HCT116 (cell line): ENCODE data around the gene MPZ. TPM values are rescaled to one million over a fixed set of nuclear protein-coding genes. Genes with fewer than 3 reads are reported as not detected.

Source experiments
- ATAC-seq: fragments of 200-7000 bp; cut with Tn5 transposase; 2 replicates; pipeline ENCODE4 v1.9.1; 2020; ENCODE audit warnings: mild to moderate bottlenecking, moderate library complexity
- BruUV-seq: library from RNA; stranded (reverse); fragments of 400-500 nt; replicated peaks from 2 replicates; lab custom pipeline; 2021; lab: Mats Ljungman, UMichigan
- CTCF ChIA-PET: fragments of 300-600 bp; sonication (Branson Sonifier 250); formaldehyde crosslinking; loops from one replicate; lab custom pipeline; 2021; ENCODE audit warnings: antibody characterized with exemption; lab: Charles Lee
- POLR2A ChIA-PET: fragments of 300-600, 350-600 bp; sonication (Branson Sonifier 250); formaldehyde crosslinking; loops from one replicate; lab custom pipeline; 2021; ENCODE audit warnings: antibody characterized with exemption; lab: Charles Lee
- RAD21 ChIA-PET, 2 experiments: fragments of 300-600 bp; sonication (Branson Sonifier 250); formaldehyde crosslinking; loops; one replicate each; lab custom pipeline; 2023; ENCODE audit warnings: low total read pairs in 2 of 2; ENCODE audit not compliant: uncharacterized antibody in 2 of 2, unreplicated experiment in 2 of 2, low non-redundant PET in 1 of 2; lab: Charles Lee
- DNase-seq: peaks from one replicate; pipeline ENCODE4 v3.0.0-alpha.2; 2010; ENCODE audit warnings: low read depth, low spot score
- H2AFZ ChIP-seq: fragments of 200-600 bp; shearing (Covaris generic), sonication (generic); 2 replicates; pipeline ENCODE4 v1.6.1; 2017; ENCODE audit warnings: low read depth, mixed run types, mixed read lengths, antibody characterized with exemption, low read length; ENCODE audit not compliant: poor library complexity, severe bottlenecking
- H3K27ac ChIP-seq: 2 replicates; pipeline ENCODE4 v1.5.1; 2012; ENCODE audit warnings: low read depth, low read length
- H3K27me3 ChIP-seq: fragments of 200-600 bp; sonication (generic); 2 replicates; pipeline ENCODE4 v1.6.1; 2016; ENCODE audit warnings: mixed run types, low read length, mixed read lengths; ENCODE audit not compliant: insufficient read depth
- H3K36me3 ChIP-seq, 2 experiments: fragments of 200-500 bp in 1 of 2; fragments of 200-600 bp in 1 of 2; sonication (Bioruptor generic) in 1 of 2; sonication (generic) in 1 of 2; 2 replicates each; pipeline versions ENCODE4 v1.5.1 to v1.6.1; 2014 to 2016; ENCODE audit warnings: low read length in 2 of 2, inconsistent platforms in 1 of 2, mixed read lengths in 1 of 2, mixed run types in 1 of 2; ENCODE audit not compliant: insufficient read depth in 2 of 2, control insufficient read depth in 1 of 2
- H3K4me1 ChIP-seq, 2 experiments: fragments of 200-600 bp in 1 of 2; sonication (generic) in 1 of 2; 2 replicates each; pipeline versions ENCODE4 v1.5.1 to v1.6.1; 2012 to 2017; ENCODE audit warnings: low read length in 2 of 2, inconsistent platforms in 1 of 2, mild to moderate bottlenecking in 1 of 2, mixed read lengths in 1 of 2, mixed run types in 1 of 2, moderate library complexity in 1 of 2; ENCODE audit not compliant: insufficient read depth in 2 of 2, control insufficient read depth in 1 of 2
- H3K4me2 ChIP-seq: fragments of 200-600 bp; sonication (generic); 2 replicates; pipeline ENCODE4 v1.6.1; 2017; ENCODE audit warnings: mixed run types, low read length, mixed read lengths
- H3K4me3 ChIP-seq, 2 experiments: fragments of 200-600 bp in 1 of 2; sonication (generic) in 1 of 2; replicated peaks in 1 of 2; 2 replicates each; pipeline ENCODE4 v1.5.1; 2011 to 2016; ENCODE audit warnings: low read length in 2 of 2, control low read depth in 1 of 2, low read depth in 1 of 2, mild to moderate bottlenecking in 1 of 2, mixed read lengths in 1 of 2, mixed run types in 1 of 2
- H3K79me2 ChIP-seq: fragments of 200-600 bp; sonication (generic); 2 replicates; pipeline ENCODE4 v1.6.1; 2017; ENCODE audit warnings: mild to moderate bottlenecking, mixed run types, low read length, moderate library complexity, mixed read lengths; ENCODE audit not compliant: insufficient read depth
- H3K9ac ChIP-seq: fragments of 200-600 bp; sonication (generic); 2 replicates; pipeline ENCODE4 v1.6.1; 2016; ENCODE audit warnings: low read length, mixed read lengths
- H3K9me2 ChIP-seq: fragments of 200-600 bp; sonication (generic), shearing (Covaris generic); 2 replicates; pipeline ENCODE4 v1.6.1; 2017; ENCODE audit warnings: mixed run types, mild to moderate bottlenecking, moderate library complexity; ENCODE audit not compliant: insufficient read depth
- H3K9me3 ChIP-seq, 2 experiments: fragments of 200-500 bp in 1 of 2; fragments of 200-600 bp in 1 of 2; sonication (Bioruptor generic) in 1 of 2; sonication (generic) in 1 of 2; 2 replicates each; pipeline ENCODE4 v1.6.1; 2014 to 2017; ENCODE audit warnings: low read length in 2 of 2, mixed read lengths in 2 of 2, inconsistent platforms in 1 of 2, low read depth in 1 of 2, mild to moderate bottlenecking in 1 of 2, mixed run types in 1 of 2, moderate library complexity in 1 of 2; ENCODE audit not compliant: control insufficient read depth in 1 of 2, insufficient read depth in 1 of 2
- H4K20me1 ChIP-seq: fragments of 200-600 bp; sonication (generic), shearing (Covaris generic); 2 replicates; pipeline ENCODE4 v1.6.1; 2017; ENCODE audit warnings: mixed run types, mild to moderate bottlenecking, moderate library complexity; ENCODE audit not compliant: insufficient read depth
- CBX3 ChIP-seq: IDR thresholded peaks from 2 replicates; pipeline ENCODE4 v1.6.1; 2012; ENCODE audit warnings: low read depth
- CEBPB ChIP-seq: IDR thresholded peaks from 2 replicates; pipeline ENCODE4 v1.6.1; 2012; ENCODE audit warnings: low read depth
- CTCF ChIP-seq, 3 experiments: fragments of 200-600 bp in 1 of 3; sonication (generic) in 1 of 3; IDR thresholded peaks in 2 of 3; conservative IDR thresholded peaks in 1 of 3; 2 replicates each; pipeline ENCODE4 v1.5.1; 2012 to 2017; ENCODE audit warnings: low read depth in 2 of 3, low read length in 2 of 3, antibody characterized with exemption in 1 of 3, borderline replicate concordance in 1 of 3, control low read depth in 1 of 3, mild to moderate bottlenecking in 1 of 3, mixed read lengths in 1 of 3, mixed run types in 1 of 3, moderate library complexity in 1 of 3; ENCODE audit not compliant: insufficient read depth in 1 of 3
- JUND ChIP-seq: IDR thresholded peaks from 2 replicates; pipeline ENCODE4 v1.6.1; 2012
- MAX ChIP-seq: IDR thresholded peaks from 2 replicates; pipeline ENCODE4 v1.6.1; 2012
- SIN3A ChIP-seq: IDR thresholded peaks from 2 replicates; pipeline ENCODE4 v1.6.1; 2012; ENCODE audit warnings: low read depth
- SP1 ChIP-seq: IDR thresholded peaks from 2 replicates; pipeline ENCODE4 v1.6.1; 2012; ENCODE audit warnings: low read depth
- SRF ChIP-seq: IDR thresholded peaks from 2 replicates; pipeline ENCODE4 v1.6.1; 2012; ENCODE audit warnings: low read depth
- TCF7L2 ChIP-seq: IDR thresholded peaks from 2 replicates; pipeline ENCODE4 v1.7.0; 2011; ENCODE audit warnings: borderline replicate concordance, inconsistent platforms; ENCODE audit not compliant: insufficient read depth, insufficient read length; ENCODE audit errors: extremely low read depth
- YY1 ChIP-seq: IDR thresholded peaks from 2 replicates; pipeline ENCODE4 v1.6.1; 2011; ENCODE audit warnings: low read length, low read depth, moderate library complexity, mild to moderate bottlenecking; ENCODE audit not compliant: insufficient replicate concordance; ENCODE audit errors: extremely low read depth
- ZNF274 ChIP-seq: fragments of 200-500 bp; sonication (Bioruptor generic); IDR thresholded peaks from 2 replicates; pipeline ENCODE4 v1.6.1; 2014; ENCODE audit warnings: mild to moderate bottlenecking, low read depth, low read length, inconsistent platforms
- intact Hi-C: fragments of 100-400 bp; cut with micrococcal nuclease; formaldehyde crosslinking; loops from 2 replicates; pipeline ENCODE4 v1.10.0; 2022
- total RNA-seq: library from RNA; stranded (reverse); gene quantifications from one replicate; pipeline ENCODE4 v1.2.1, GENCODE V29; 2021; ENCODE audit not compliant: unreplicated experiment

The MPZ gene
- total RNA-seq, 1 experiment from 2014 or later = 3.6 TPM

GRCh38 chr1:161297415-161297814, 12.4 kb downstream of the MPZ start:
- no peaks in the 10 kb centered on the region for H3K27me3 ChIP-seq
- TF ChIP-seq CEBPB = no peak
- TF ChIP-seq SIN3A = no peak
- TF ChIP-seq JUND = no peak
- TF ChIP-seq TCF7L2 = no peak
- TF ChIP-seq SRF = no peak
- no peak for TF ChIP-seq MAX
- no peak for TF ChIP-seq SP1
- TF ChIP-seq YY1 = no peak
- no peak for TF ChIP-seq CBX3
- TF ChIP-seq ZNF274 = no peak
- TF ChIP-seq CTCF (IDR thresholded peaks at IDR 0.05 in 2 of 3, conservative IDR thresholded peaks at IDR 0.05 in 1 of 3; ENCODE audit: borderline replicate concordance in 1 of 3, insufficient read depth in 1 of 3, low read depth in 2 of 3, low read length in 2 of 3) = no peak
- BruUV-seq = no TSS peak
- H3K27ac ChIP-seq = no peak overlapping the region
- no peaks in the 10 kb centered on the region for H3K79me2 ChIP-seq
- H3K4me1 ChIP-seq = no peaks in the 10 kb centered on the region
- no peak overlapping the region for H3K4me3 ChIP-seq
- H2AFZ ChIP-seq = no peak overlapping the region
- DNase-seq (no peak), ATAC-seq (no peak)
- no peaks in the 10 kb centered on the region for H3K9me2 ChIP-seq
- POLR2A ChIA-PET = no interaction called here
- H4K20me1 ChIP-seq = no peaks in the 10 kb centered on the region
- intact Hi-C loops = no loop called here
- CTCF ChIA-PET = no interaction called here
- H3K4me2 ChIP-seq = no peak overlapping the region
- H3K9me3 ChIP-seq = no peaks in the 10 kb centered on the region
- no peak overlapping the region for H3K9ac ChIP-seq
- no peaks in the 10 kb centered on the region for H3K36me3 ChIP-seq
- RAD21 ChIA-PET = no interaction called here
